Measurements from ENCODE around the gene CYP2W1.

DNA sequence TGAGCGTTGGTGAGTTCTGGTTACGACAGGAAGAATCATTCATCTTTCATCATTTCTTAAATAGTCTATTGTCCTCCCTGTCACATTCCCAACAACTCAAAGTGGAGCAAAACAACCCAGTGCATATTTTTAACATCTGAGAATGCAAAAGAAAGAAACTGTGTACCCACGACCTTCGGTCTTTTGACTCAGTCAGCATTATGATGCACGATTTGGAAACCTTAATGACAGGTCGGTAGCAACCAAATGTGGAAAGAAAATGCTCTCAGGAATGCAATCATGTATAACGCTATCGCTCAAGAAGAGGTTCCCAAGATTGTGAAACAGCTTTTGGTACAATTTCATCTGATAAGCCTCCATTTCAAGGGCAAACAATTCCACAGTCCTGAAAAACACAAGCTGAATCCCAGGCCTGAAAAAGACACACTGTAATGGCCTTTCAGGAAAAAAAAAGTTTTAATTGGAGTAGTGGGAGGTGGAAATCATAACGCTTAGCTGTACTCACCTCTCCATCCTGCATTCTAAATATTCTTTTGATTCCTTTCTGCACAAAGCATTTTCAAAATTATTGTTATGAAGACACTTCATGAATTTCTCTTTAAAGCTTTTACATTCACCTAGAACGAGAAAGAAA lies 10.2 kb upstream of the CYP2W1 start:
- TF ChIP-seq, protein P1, sequence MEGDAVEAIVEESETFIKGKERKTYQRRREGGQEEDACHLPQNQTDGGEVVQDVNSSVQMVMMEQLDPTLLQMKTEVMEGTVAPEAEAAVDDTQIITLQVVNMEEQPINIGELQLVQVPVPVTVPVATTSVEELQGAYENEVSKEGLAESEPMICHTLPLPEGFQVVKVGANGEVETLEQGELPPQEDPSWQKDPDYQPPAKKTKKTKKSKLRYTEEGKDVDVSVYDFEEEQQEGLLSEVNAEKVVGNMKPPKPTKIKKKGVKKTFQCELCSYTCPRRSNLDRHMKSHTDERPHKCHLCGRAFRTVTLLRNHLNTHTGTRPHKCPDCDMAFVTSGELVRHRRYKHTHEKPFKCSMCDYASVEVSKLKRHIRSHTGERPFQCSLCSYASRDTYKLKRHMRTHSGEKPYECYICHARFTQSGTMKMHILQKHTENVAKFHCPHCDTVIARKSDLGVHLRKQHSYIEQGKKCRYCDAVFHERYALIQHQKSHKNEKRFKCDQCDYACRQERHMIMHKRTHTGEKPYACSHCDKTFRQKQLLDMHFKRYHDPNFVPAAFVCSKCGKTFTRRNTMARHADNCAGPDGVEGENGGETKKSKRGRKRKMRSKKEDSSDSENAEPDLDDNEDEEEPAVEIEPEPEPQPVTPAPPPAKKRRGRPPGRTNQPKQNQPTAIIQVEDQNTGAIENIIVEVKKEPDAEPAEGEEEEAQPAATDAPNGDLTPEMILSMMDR (IDR thresholded peaks at IDR 0.05): no peak
- TF ChIP-seq POLR2A (IDR thresholded peaks at IDR 0.05): no peak
